ENCODE results near the gene CMTM6. TPM values are rescaled to one million over a fixed set of nuclear protein-coding genes. Genes with fewer than 3 reads are reported as not detected.

CMTM6 gene
- total RNA-seq, 1 donor from 2014 or later: 44.0 TPM

DNA sequence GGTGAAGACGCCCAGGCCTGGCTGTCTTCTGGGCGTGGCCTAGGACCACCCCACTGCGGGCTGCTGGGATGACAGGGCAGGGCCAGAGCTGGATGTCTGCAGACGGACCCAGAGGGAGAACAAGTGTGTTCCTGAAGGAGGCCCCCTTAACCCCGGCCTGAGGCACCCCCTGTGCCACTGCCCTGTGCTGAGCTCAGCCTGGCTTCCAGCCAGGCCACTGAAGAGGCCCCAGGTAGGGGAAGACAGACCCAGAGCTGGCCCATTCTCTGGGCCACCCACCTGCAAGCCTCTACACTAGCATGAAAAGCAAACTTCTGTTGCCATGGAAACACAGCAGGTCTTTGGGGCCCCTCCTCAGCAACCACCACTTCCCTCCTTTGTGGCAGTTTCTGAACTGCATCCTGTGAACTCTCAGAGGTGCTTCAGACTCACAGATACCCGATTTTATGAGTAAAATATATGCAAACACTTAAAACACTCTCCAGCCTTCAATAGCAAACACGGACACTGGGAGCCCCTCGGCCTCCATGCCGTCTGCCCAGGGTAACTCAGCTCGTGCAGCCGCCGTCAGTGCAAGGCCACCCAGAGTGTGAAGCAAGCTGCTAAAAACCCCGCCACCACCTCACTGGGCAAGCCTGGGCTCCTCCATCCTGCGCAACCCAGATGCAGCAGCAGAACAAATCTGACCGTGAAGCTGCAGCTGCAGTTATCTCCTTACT, 42.5 kb downstream of the CMTM6 start:
- no peak for DNase-seq (ENCODE audit: low spot score in 2 of 2, unreplicated experiment in 2 of 2)
- Mint-ChIP-seq H3K4me3 (no peak overlapping the region), H3K27ac (no peak overlapping the region), H3K36me3 (peaks cover 3% of the 10 kb centered on the region), H3K9me3 (no peaks in the 10 kb centered on the region), H3K4me1 (peaks cover 33% of the 10 kb centered on the region), H3K27me3 (ENCODE audit: low read depth) (no peaks in the 10 kb centered on the region)
- TF ChIP-seq, protein P1, sequence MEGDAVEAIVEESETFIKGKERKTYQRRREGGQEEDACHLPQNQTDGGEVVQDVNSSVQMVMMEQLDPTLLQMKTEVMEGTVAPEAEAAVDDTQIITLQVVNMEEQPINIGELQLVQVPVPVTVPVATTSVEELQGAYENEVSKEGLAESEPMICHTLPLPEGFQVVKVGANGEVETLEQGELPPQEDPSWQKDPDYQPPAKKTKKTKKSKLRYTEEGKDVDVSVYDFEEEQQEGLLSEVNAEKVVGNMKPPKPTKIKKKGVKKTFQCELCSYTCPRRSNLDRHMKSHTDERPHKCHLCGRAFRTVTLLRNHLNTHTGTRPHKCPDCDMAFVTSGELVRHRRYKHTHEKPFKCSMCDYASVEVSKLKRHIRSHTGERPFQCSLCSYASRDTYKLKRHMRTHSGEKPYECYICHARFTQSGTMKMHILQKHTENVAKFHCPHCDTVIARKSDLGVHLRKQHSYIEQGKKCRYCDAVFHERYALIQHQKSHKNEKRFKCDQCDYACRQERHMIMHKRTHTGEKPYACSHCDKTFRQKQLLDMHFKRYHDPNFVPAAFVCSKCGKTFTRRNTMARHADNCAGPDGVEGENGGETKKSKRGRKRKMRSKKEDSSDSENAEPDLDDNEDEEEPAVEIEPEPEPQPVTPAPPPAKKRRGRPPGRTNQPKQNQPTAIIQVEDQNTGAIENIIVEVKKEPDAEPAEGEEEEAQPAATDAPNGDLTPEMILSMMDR (IDR thresholded peaks at IDR 0.05; ENCODE audit: unreplicated experiment): no peak

DNA sequence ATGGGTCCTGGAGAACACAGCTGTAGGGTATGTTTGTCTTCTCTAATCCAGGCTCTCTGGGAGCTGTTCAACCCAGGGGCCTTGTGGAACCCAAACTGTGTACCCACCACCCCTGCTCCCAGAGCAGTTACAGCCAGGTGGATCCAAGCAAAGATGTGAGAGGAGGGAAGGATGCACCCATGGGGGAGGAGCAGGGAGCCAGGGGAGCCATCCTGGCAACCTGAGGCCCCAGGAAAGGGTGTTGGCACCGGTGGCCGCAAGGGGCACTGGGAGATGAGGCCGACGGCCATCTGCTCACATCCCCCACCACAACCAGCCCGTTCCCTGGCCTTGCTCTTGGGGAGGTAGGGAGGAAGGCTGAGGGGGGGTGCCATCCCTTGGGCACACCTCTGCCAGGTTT, 43.2 kb downstream of the CMTM6 start:
- no peak for DNase-seq (ENCODE audit: low spot score in 2 of 2, unreplicated experiment in 2 of 2)
- no peaks in the 10 kb centered on the region for H3K27me3 Mint-ChIP-seq (ENCODE audit: low read depth)

GRCh38 chr3:32457971-32458471, 44.6 kb downstream of the CMTM6 start:
- peaks cover 40% of the 10 kb centered on the region for H3K4me1 Mint-ChIP-seq
- no peaks in the 10 kb centered on the region for H3K9me3 Mint-ChIP-seq
- peaks cover 3% of the 10 kb centered on the region for H3K36me3 Mint-ChIP-seq
- H3K4me3 Mint-ChIP-seq: no peak overlapping the region
- DNase-seq (ENCODE audit: low spot score in 2 of 2, unreplicated experiment in 2 of 2): no peak
- no peak overlapping the region for H3K27ac Mint-ChIP-seq
- TF ChIP-seq, protein P1 (IDR thresholded peaks at IDR 0.05; ENCODE audit: unreplicated experiment): no peak
- H3K27me3 Mint-ChIP-seq (ENCODE audit: low read depth): no peaks in the 10 kb centered on the region

More for the DNA sequence above, 43.2 kb downstream of the CMTM6 start:
- TF ChIP-seq, protein P1 (IDR thresholded peaks at IDR 0.05; ENCODE audit: unreplicated experiment): no peak
- Mint-ChIP-seq H3K4me3 (no peak overlapping the region), H3K9me3 (no peaks in the 10 kb centered on the region), H3K27ac (no peak overlapping the region), H3K4me1 (peaks cover 39% of the 10 kb centered on the region), H3K36me3 (peaks cover 3% of the 10 kb centered on the region)

GRCh38 chr3:32456429-32457130, 46.1 kb downstream of the CMTM6 start:
- DNase-seq (ENCODE audit: low spot score in 2 of 2, unreplicated experiment in 2 of 2): no peak
- Mint-ChIP-seq H3K4me1 (peaks cover 40% of the 10 kb centered on the region), H3K27ac (no peak overlapping the region), H3K36me3 (peaks cover 3% of the 10 kb centered on the region), H3K9me3 (no peaks in the 10 kb centered on the region), H3K4me3 (no peak overlapping the region), H3K27me3 (ENCODE audit: low read depth) (no peaks in the 10 kb centered on the region)
- TF ChIP-seq, protein P1 (IDR thresholded peaks at IDR 0.05; ENCODE audit: unreplicated experiment): no peak

DNA sequence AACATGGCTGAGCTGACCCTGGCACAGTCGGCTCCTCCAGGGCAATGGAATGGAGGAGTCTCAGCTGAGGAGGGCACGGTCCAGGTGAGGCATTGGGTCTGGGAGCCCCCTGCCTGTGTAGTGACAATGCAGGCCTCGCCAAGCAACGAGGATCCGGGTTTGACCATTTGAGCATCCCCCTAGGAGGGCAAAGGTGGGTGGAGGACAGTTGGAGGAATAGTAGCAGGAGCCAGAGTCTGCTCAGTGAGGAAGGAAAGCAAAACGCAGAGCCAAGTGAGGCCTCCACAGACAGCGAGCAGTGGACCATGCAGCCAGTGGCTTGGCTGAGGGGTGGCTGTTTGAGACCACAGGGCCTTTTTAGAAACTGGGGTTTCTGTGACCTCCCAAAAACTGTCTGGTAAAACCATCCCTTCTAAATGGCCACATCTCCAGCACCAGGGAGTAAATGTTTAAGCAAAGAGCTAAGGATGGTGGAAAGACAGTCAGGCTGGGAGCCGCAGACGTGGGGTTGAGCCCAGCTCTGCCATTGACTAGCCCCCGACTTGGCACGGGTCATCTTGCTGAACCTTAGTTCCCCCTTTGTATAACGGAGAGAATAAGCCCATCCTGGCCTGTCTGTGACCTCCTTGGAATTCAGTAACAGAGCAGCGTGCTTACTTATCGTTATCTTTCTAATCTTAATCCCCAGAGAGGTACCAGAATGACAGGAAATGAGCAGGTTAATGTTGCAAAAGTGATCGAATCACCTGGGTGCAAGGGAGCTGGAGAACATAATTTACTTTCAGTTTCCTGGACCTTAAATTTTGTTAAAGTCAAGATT, 46.8 kb downstream of the CMTM6 start:
- TF ChIP-seq, protein P1 (IDR thresholded peaks at IDR 0.05; ENCODE audit: unreplicated experiment): no peak
- Mint-ChIP-seq H3K36me3 (peaks cover 3% of the 10 kb centered on the region), H3K27me3 (ENCODE audit: low read depth) (no peaks in the 10 kb centered on the region), H3K4me1 (peaks cover 37% of the 10 kb centered on the region), H3K27ac (no peak overlapping the region), H3K4me3 (no peak overlapping the region), H3K9me3 (no peaks in the 10 kb centered on the region)
- no peak for DNase-seq (ENCODE audit: low spot score in 2 of 2, unreplicated experiment in 2 of 2)

All from mesothelial cell of epicardium (in vitro differentiated cells).